GM12878 (cell line): Measurements from ENCODE around the gene POLRMT. TPM values are rescaled to one million over a fixed set of nuclear protein-coding genes. Genes with fewer than 3 reads are reported as not detected.

Source experiments
- ATAC-seq: fragments of 200-7000 bp; cut with Tn5 transposase; 3 replicates; pipeline ENCODE4 v1.9.1; 2020; ENCODE audit warnings: mild to moderate bottlenecking, moderate library complexity
- BruUV-seq: library from RNA; stranded (reverse); fragments of 400-500 nt; replicated peaks from 2 replicates; lab custom pipeline; 2021; lab: Mats Ljungman, UMichigan
- CTCF ChIA-PET: fragments of 300-600 bp; sonication (Branson Sonifier 250); formaldehyde crosslinking; extraction: SDS; loops from one replicate; lab custom pipeline; 2021; ENCODE audit warnings: inconsistent platforms; lab: Yijun Ruan, JAX
- POLR2A ChIA-PET: fragments of 350-600 bp; formaldehyde crosslinking; extraction: SDS; loops from one replicate; lab custom pipeline; 2021; ENCODE audit warnings: inconsistent platforms; lab: Charles Lee
- RAD21 ChIA-PET: fragments of 300-600 bp; sonication (Branson Sonifier 250); formaldehyde crosslinking; loops from one replicate; lab custom pipeline; 2023; ENCODE audit warnings: antibody characterized with exemption; ENCODE audit not compliant: unreplicated experiment; lab: Charles Lee
- SMC1A ChIA-PET: fragments of 300-600 bp; sonication (Branson Sonifier 250); formaldehyde crosslinking; loops from one replicate; lab custom pipeline; 2023; ENCODE audit not compliant: unreplicated experiment, uncharacterized antibody; lab: Charles Lee
- DNase-seq: peaks from one replicate; pipeline ENCODE4 v3.0.0-alpha.2; 2011; ENCODE audit warnings: low read depth, low spot score
- FAIRE-seq: peaks from 3 replicates; lab custom pipeline; 2011; peaks lifted over from hg19 to GRCh38; lab: Jason Lieb, UNC
- H2AFZ ChIP-seq: 2 replicates; pipeline ENCODE4 v1.6.0; 2011; ENCODE audit warnings: low read depth, low read length, control low read depth; ENCODE audit not compliant: control insufficient read depth
- H3K27ac ChIP-seq: 2 replicates; pipeline ENCODE4 v1.5.1; 2011; ENCODE audit warnings: control low read depth; ENCODE audit not compliant: control insufficient read depth, insufficient read depth
- H3K27me3 ChIP-seq, 2 experiments: replicated peaks in 1 of 2; 2 replicates each; pipeline versions ENCODE4 v1.6.0 to v1.6.1; 2011; ENCODE audit warnings: low read length in 1 of 2; ENCODE audit not compliant: control insufficient read depth in 2 of 2, insufficient read depth in 2 of 2
- H3K36me3 ChIP-seq, 2 experiments: 2 replicates each; pipeline ENCODE4 v1.5.1; 2011; ENCODE audit warnings: low read length in 1 of 2; ENCODE audit not compliant: control insufficient read depth in 2 of 2, insufficient read depth in 2 of 2
- H3K4me1 ChIP-seq: 2 replicates; pipeline ENCODE4 v1.6.1; 2011; ENCODE audit warnings: mild to moderate bottlenecking, low read length, moderate library complexity, mixed read lengths; ENCODE audit not compliant: control insufficient read depth, insufficient read depth
- H3K4me2 ChIP-seq: 2 replicates; pipeline ENCODE4 v1.6.0; 2011; ENCODE audit warnings: control low read depth; ENCODE audit not compliant: control insufficient read depth, insufficient read depth
- H3K4me3 ChIP-seq: fragments of 200-600 bp; sonication (generic); 2 replicates; pipeline ENCODE4 v1.5.1; 2016
- H3K79me2 ChIP-seq: 2 replicates; pipeline ENCODE4 v1.6.0; 2011; ENCODE audit warnings: low read length; ENCODE audit not compliant: control insufficient read depth, insufficient read depth
- H3K9ac ChIP-seq: 2 replicates; pipeline ENCODE4 v1.8.0; 2011; ENCODE audit warnings: low read length, control low read depth, mixed read lengths; ENCODE audit not compliant: control insufficient read depth, insufficient read depth
- H3K9me3 ChIP-seq: replicated peaks from 3 replicates; pipeline ENCODE4 v1.5.1; 2011; ENCODE audit warnings: mild to moderate bottlenecking, low read length; ENCODE audit not compliant: control insufficient read depth, insufficient read depth
- H4K20me1 ChIP-seq: 2 replicates; pipeline ENCODE4 v1.6.0; 2011; ENCODE audit not compliant: control insufficient read depth, insufficient read depth
- EGR1 ChIP-seq, 2 experiments: IDR thresholded peaks; 1 replicate in 1 of 2; 2 replicates in 1 of 2; pipeline ENCODE4 v1.6.1; 2011 to 2012; ENCODE audit warnings: low read depth in 2 of 2, low read length in 2 of 2, borderline replicate concordance in 1 of 2, mild to moderate bottlenecking in 1 of 2, moderate library complexity in 1 of 2
- IKZF1 ChIP-seq: fragments of 450-650 bp; conservative IDR thresholded peaks from 2 replicates; pipeline ENCODE4 v1.6.1; 2017; ENCODE audit warnings: antibody characterized with exemption, mild to moderate bottlenecking
- PKNOX1 ChIP-seq: fragments of 450-650 bp; IDR thresholded peaks from 2 replicates; pipeline ENCODE4 v1.6.1; 2016; ENCODE audit warnings: mild to moderate bottlenecking
- POLR2A ChIP-seq: IDR thresholded peaks from 2 replicates; pipeline ENCODE4 v1.6.1; 2011; ENCODE audit warnings: low read depth, mild to moderate bottlenecking, low read length
- RB1 ChIP-seq: fragments of 450-650 bp; formaldehyde crosslinking; IDR thresholded peaks from 2 replicates; pipeline ENCODE4 v1.6.1; 2017; ENCODE audit warnings: mild to moderate bottlenecking, borderline replicate concordance
- SIX5 ChIP-seq: IDR thresholded peaks from 2 replicates; pipeline ENCODE4 v1.6.1; 2011; ENCODE audit warnings: mild to moderate bottlenecking, low read depth, low read length, moderate library complexity; ENCODE audit not compliant: severe bottlenecking
- SPI1 ChIP-seq: IDR thresholded peaks from 2 replicates; pipeline ENCODE4 v1.6.1; 2011; ENCODE audit warnings: low read depth, mild to moderate bottlenecking, low read length, moderate library complexity, borderline replicate concordance; ENCODE audit not compliant: insufficient read depth
- ZNF384 ChIP-seq: IDR thresholded peaks from 2 replicates; pipeline ENCODE4 v1.6.1; 2012; ENCODE audit warnings: low read depth, mild to moderate bottlenecking, low read length, improper control_type of control experiment, borderline replicate concordance
- ZSCAN29 ChIP-seq: fragments of 450-650 bp; IDR thresholded peaks from 2 replicates; pipeline ENCODE4 v1.6.1; 2017; ENCODE audit warnings: mild to moderate bottlenecking, moderate library complexity
- WGBS: methylation state at CpG from one replicate; pipeline ENCODE4 v1.1.6; 2016; ENCODE audit warnings: low lambda C conversion rate; ENCODE audit not compliant: insufficient replicate concordance, insufficient coverage; ENCODE audit errors: missing lambda C conversion rate; 5-methylcytosine and 5-hydroxymethylcytosine counted together
- in situ Hi-C: fragments of 300-500 bp; cut with MboI; formaldehyde crosslinking; loops from 9 replicates; pipeline ENCODE4 v1.14.3; 2018; ENCODE audit warnings: mixed read lengths
- intact Hi-C: fragments of 100-400 bp; cut with micrococcal nuclease; formaldehyde crosslinking; loops from one replicate; pipeline ENCODE4 v1.14.2; 2022; ENCODE audit not compliant: unreplicated experiment
- polyA plus RNA-seq, 11 experiments: library from polyadenylated mRNA; depleted of rRNA in 4 of 11; unstranded in 6 of 11; stranded (reverse) in 5 of 11; fragments of >200 nt; fragmentation: Nextera tagmentation in 4 of 11; fragmentation: Illumina TruSeq in 1 of 11; extraction: Ambion mirVana in 4 of 11; extraction: Trizol in 1 of 11; gene quantifications; 1 replicate in 1 of 11; 2 replicates in 10 of 11; pipeline versions ENCODE4 v1.2.1 to v1.2.3, GENCODE V29; 2011 to 2016; ENCODE audit warnings: inconsistent platforms in 2 of 11, missing spikeins in 2 of 11, low read depth in 1 of 11
- total RNA-seq, 4 experiments: library from RNA; depleted of rRNA in 3 of 4; stranded (reverse); fragments of >200 nt in 3 of 4; fragmentation: Illumina TruSeq in 1 of 4; extraction: Trizol in 1 of 4; gene quantifications; 2 replicates each; pipeline versions ENCODE4 v1.2.1 to v1.2.3, GENCODE V29; 2013 to 2021

Gene POLRMT
- total and polyA plus RNA-seq, 10 of the 15 experiments (the other 5 are each of a cell fraction or from before 2014, with no cell fraction given): 9.9 to 57.6 (median 34.6) TPM

GRCh38 chr19:617551-618246 lies 15.6 kb downstream of the POLRMT start:
- Histone ChIP-seq H3K79me2 (no peaks in the 10 kb centered on the region), H3K4me3 (no peak overlapping the region), H3K36me3 (peaks cover 0 to 9% of the 10 kb centered on the region in 2 experiments; a peak in 2 of 4 replicates), H2AFZ (no peak overlapping the region), H3K27ac (no peak overlapping the region), H3K9me3 (no peaks in the 10 kb centered on the region; the same call in 2 of the 3 replicates), H3K4me2 (no peak overlapping the region), H4K20me1 (no peaks in the 10 kb centered on the region), H3K4me1 (no peaks in the 10 kb centered on the region), H3K9ac (no peak overlapping the region), H3K27me3 (no peaks in the 10 kb centered on the region)
- POLR2A ChIA-PET: no interaction called here
- TF ChIP-seq PKNOX1: no peak
- peak; percentile 16; the same call in 1 of the 2 replicates for TF ChIP-seq POLR2A
- FAIRE-seq: no peak
- RAD21 ChIA-PET: no interaction called here
- ATAC-seq: no peak; the same call in 2 of the 3 replicates
- BruUV-seq: no TSS peak
- intact Hi-C loops (no loop called here), in situ Hi-C loops (no loop called here)
- DNase-seq: no peak
- CTCF ChIA-PET: no interaction called here
- SMC1A ChIA-PET: no interaction called here
- 93% methylated on average over 25 of the region's 29 CpGs for WGBS

DNA sequence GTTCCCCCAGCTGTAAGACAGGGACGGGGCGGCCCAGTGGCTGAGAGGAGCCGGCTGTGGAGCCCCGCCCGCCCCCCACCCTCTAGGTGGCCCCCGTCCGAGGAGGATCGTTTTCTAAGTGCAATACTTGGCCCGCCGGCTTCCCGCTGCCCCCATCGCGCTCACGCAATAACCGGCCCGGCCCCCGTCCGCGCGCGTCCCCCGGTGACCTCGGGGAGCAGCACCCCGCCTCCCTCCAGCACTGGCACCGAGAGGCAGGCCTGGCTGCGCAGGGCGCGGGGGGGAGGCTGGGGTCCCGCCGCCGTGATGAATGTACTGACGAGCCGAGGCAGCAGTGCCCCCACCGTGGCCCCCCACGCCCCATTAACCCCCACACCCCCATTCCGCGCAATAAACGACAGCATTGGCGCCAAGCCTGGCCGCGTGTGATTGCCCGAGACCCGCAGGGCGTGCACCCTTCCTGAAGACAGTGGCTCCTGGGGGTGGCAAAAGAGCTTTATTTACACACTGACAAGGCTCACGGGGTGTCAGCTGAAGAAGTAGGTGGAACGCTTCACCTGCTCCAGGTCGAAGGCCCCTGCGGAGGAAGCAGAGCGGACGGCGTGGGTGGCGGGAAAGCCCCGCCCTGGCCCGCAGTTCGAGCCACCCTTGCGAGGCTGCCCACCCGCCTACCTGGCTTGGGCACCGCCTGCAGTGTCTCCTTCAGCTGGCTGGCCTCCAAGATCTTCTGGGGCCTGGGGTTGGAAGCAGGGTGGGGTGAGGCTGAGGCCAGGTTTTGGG lies 16.4 kb downstream of the POLRMT start:
- DNase-seq (no peak), ATAC-seq (peak; percentile 49), FAIRE-seq (no peak)
- intact Hi-C loops (no loop called here), in situ Hi-C loops (no loop called here)
- H3K36me3 ChIP-seq: peaks cover 0 to 9% of the 10 kb centered on the region in 2 experiments; a peak in 2 of 4 replicates
- ChIA-PET CTCF (no interaction called here), SMC1A (no interaction called here), POLR2A (no interaction called here), RAD21 (no interaction called here)
- no peaks in the 10 kb centered on the region for H4K20me1 ChIP-seq
- TF ChIP-seq SPI1 (no peak), ZSCAN29 (no peak), ZNF384 (no peak), SIX5 (no peak), RB1 (no peak), EGR1 (IDR thresholded peaks at IDR 0.05; ENCODE audit: borderline replicate concordance in 1 of 2, low read depth in 2 of 2, low read length in 2 of 2) (peak in 1 of 2 experiments; percentile 70; a peak in 1 of 3 replicates), IKZF1 (no peak)
- H3K79me2 ChIP-seq: no peaks in the 10 kb centered on the region
- no peak overlapping the region for H3K9ac ChIP-seq
- no peak overlapping the region for H2AFZ ChIP-seq
- H3K27ac ChIP-seq: no peak overlapping the region
- no peak overlapping the region for H3K4me2 ChIP-seq
- WGBS: 63% methylated on average over 29 of the region's 58 CpGs
- H3K4me1 ChIP-seq: no peaks in the 10 kb centered on the region
- no peaks in the 10 kb centered on the region for H3K27me3 ChIP-seq
- H3K9me3 ChIP-seq: no peaks in the 10 kb centered on the region
- BruUV-seq: no TSS peak
- H3K4me3 ChIP-seq: no peak overlapping the region
